Measurements from ENCODE around the gene MYCL. TPM values are rescaled to one million over a fixed set of nuclear protein-coding genes. Genes with fewer than 3 reads are reported as not detected.

MYCL gene
- total and polyA plus RNA-seq, 2 of the 13 experiments (the other 11 are each of a cell fraction or from before 2014, with no cell fraction given): 0.31 to 1.7 TPM

- no peak for FAIRE-seq
- TF ChIP-seq MAX (IDR thresholded peaks at IDR 0.05) (no peak), SMYD3 (CRISPR knock-in tag; IDR thresholded peaks at IDR 0.05) (no peak), BRCA1 (CRISPR knock-in tag; IDR thresholded peaks at IDR 0.05) (no peak), HNRNPLL (IDR thresholded peaks at IDR 0.05; ENCODE audit: low read depth, low read length, poor library complexity, severe bottlenecking) (no peak), HMGA1 (CRISPR knock-in tag; conservative IDR thresholded peaks at IDR 0.05) (no peak), ZBTB38 (CRISPR knock-in tag; IDR thresholded peaks at IDR 0.05) (no peak), ZNF468 (CRISPR knock-in tag; IDR thresholded peaks at IDR 0.05) (no peak), ATF1 (CRISPR knock-in tag; IDR thresholded peaks at IDR 0.05) (no peak)
- Histone ChIP-seq H3K36me3 (replicated peaks in 1 of 2; ENCODE audit: control insufficient read depth in 1 of 2, insufficient read depth in 2 of 2, low read length in 2 of 2) (no peaks in the 10 kb centered on the region), H3K4me2 (ENCODE audit: low read depth, low read length) (no peak overlapping the region), H3K4me3 (replicated peaks in 1 of 3; ENCODE audit: insufficient read depth in 1 of 3, low read depth in 2 of 3, low read length in 3 of 3) (no peak overlapping the region), H3K79me2 (ENCODE audit: insufficient read depth, low read length) (no peaks in the 10 kb centered on the region), H3K9me3 (ENCODE audit: low read length) (no peaks in the 10 kb centered on the region), H3K27ac (ENCODE audit: extremely low read length, insufficient read depth, low read length) (no peak overlapping the region), H4K20me1 (ENCODE audit: insufficient read depth, low read length) (no peaks in the 10 kb centered on the region), H3K27me3 (ENCODE audit: control insufficient read depth in 1 of 2, insufficient read depth in 2 of 2, low read length in 2 of 2) (peaks cover 0 to 10% of the 10 kb centered on the region in 2 experiments; a peak in 2 of 5 replicates), H3K9ac (ENCODE audit: insufficient read depth, low read depth, low read length) (no peak overlapping the region), H3K4me1 (ENCODE audit: insufficient read depth, low read length) (peaks cover 12% of the 10 kb centered on the region), H2AFZ (ENCODE audit: low read length) (no peak overlapping the region)
- intact Hi-C loops (cut with micrococcal nuclease; ENCODE audit: unreplicated experiment): no loop called here
- in situ Hi-C loops (cut with HindIII; ENCODE audit: extremely low pct_ligation_motif_present, low pct_unique_long_range_greater_than_20kb): no loop called here
- ChIA-PET CTCF (ENCODE audit: low intra/inter-chr PET ratio, low total read pairs) (no interaction called here), POLR2A (no interaction called here)
- no peak for DNase-seq (ENCODE audit: low spot score)
- BruUV-seq (replicated peaks): no TSS peak
- no peak for ATAC-seq
- WGBS (ENCODE audit: low lambda C conversion rate): 82% methylated on average over 8 of the region's 8 CpGs
Observed at GRCh38 chr1:39938856-39939255, 37.1 kb upstream of the MYCL start.

GRCh38 chr1:39936724-39937491, 35.2 kb upstream of the MYCL start:
- no peak overlapping the region for H3K4me2 ChIP-seq (ENCODE audit: low read depth, low read length)
- H3K27me3 ChIP-seq (ENCODE audit: control insufficient read depth in 1 of 2, insufficient read depth in 2 of 2, low read length in 2 of 2): peaks cover 0 to 3% of the 10 kb centered on the region in 2 experiments; a peak in 2 of 5 replicates
- intact Hi-C loops (cut with micrococcal nuclease; ENCODE audit: unreplicated experiment): no loop called here
- H3K36me3 ChIP-seq (replicated peaks in 1 of 2; ENCODE audit: control insufficient read depth in 1 of 2, insufficient read depth in 2 of 2, low read length in 2 of 2): no peaks in the 10 kb centered on the region
- H3K9me3 ChIP-seq (ENCODE audit: low read length): no peaks in the 10 kb centered on the region
- in situ Hi-C loops (cut with HindIII; ENCODE audit: extremely low pct_ligation_motif_present, low pct_unique_long_range_greater_than_20kb): no loop called here
- no peak for ATAC-seq
- peaks cover 20% of the 10 kb centered on the region for H3K4me1 ChIP-seq (ENCODE audit: insufficient read depth, low read length)
- no peak for TF ChIP-seq ZNF792 (CRISPR knock-in tag; IDR thresholded peaks at IDR 0.05)
- peak; percentile 48; the same call in 1 of the 2 replicates for TF ChIP-seq HNF4A (CRISPR knock-in tag; IDR thresholded peaks at IDR 0.05)
- TF ChIP-seq HNF1A (IDR thresholded peaks at IDR 0.05; ENCODE audit: low read depth): no peak
- TF ChIP-seq HNF1A (CRISPR knock-in tag; IDR thresholded peaks at IDR 0.05; ENCODE audit: borderline replicate concordance): no peak
- no peak for TF ChIP-seq NKX3-1 (CRISPR knock-in tag; IDR thresholded peaks at IDR 0.05)
- TF ChIP-seq NRL (CRISPR knock-in tag; IDR thresholded peaks at IDR 0.05; ENCODE audit: borderline replicate concordance): no peak
- H3K4me3 ChIP-seq (replicated peaks in 1 of 3; ENCODE audit: insufficient read depth in 1 of 3, low read depth in 2 of 3, low read length in 3 of 3): no peak overlapping the region
- 75% methylated on average over 2 of the region's 2 CpGs for WGBS (ENCODE audit: low lambda C conversion rate)
- ChIA-PET POLR2A (no interaction called here), CTCF (ENCODE audit: low intra/inter-chr PET ratio, low total read pairs) (no interaction called here)
- BruUV-seq (replicated peaks): no TSS peak
- H3K27ac ChIP-seq (ENCODE audit: extremely low read length, insufficient read depth, low read length): no peak overlapping the region
- no peak for FAIRE-seq
- no peaks in the 10 kb centered on the region for H4K20me1 ChIP-seq (ENCODE audit: insufficient read depth, low read length)
- no peak overlapping the region for H2AFZ ChIP-seq (ENCODE audit: low read length)
- DNase-seq (ENCODE audit: low spot score): no peak
- H3K9ac ChIP-seq (ENCODE audit: insufficient read depth, low read depth, low read length): no peak overlapping the region
- H3K79me2 ChIP-seq (ENCODE audit: insufficient read depth, low read length): no peaks in the 10 kb centered on the region
